K562 (cell line): Measurements from ENCODE around the gene LRRC74B. TPM values are rescaled to one million over a fixed set of nuclear protein-coding genes. Genes with fewer than 3 reads are reported as not detected.

ENCODE experiments used
- ARHGAP35 ChIP-seq: fragments of 450-650 bp; IDR thresholded peaks from 2 replicates; pipeline ENCODE4 v1.6.1; 2018; ENCODE audit not compliant: partially characterized antibody
- ARNT ChIP-seq, 2 experiments: fragments of 450-650 bp; IDR thresholded peaks; 2 replicates each; pipeline ENCODE4 v1.6.1; 2016; ENCODE audit warnings: mild to moderate bottlenecking in 1 of 2
- ASH1L ChIP-seq: fragments of 450-650 bp; IDR thresholded peaks from 2 replicates; pipeline ENCODE4 v1.6.1; 2018; ENCODE audit warnings: borderline replicate concordance, mild to moderate bottlenecking, low read depth; ENCODE audit not compliant: partially characterized antibody
- ATF7 ChIP-seq: fragments of 450-650 bp; IDR thresholded peaks from 2 replicates; pipeline ENCODE4 v1.7.1; 2014; ENCODE audit warnings: mild to moderate bottlenecking, moderate library complexity
- CBX1 ChIP-seq: sonication (generic); IDR thresholded peaks from 2 replicates; pipeline ENCODE4 v1.6.1; 2016; ENCODE audit warnings: antibody characterized with exemption, low read depth, mild to moderate bottlenecking
- ERF ChIP-seq: fragments of 450-650 bp; formaldehyde crosslinking; IDR thresholded peaks from 2 replicates; pipeline ENCODE4 v1.4.0; 2020; ENCODE audit warnings: mild to moderate bottlenecking, mixed read lengths
- HOXB6 ChIP-seq: fragments of 250-450 bp; sonication (Bioruptor Pico); IDR thresholded peaks from 2 replicates; pipeline ENCODE4 v1.5.1; 2022; ENCODE audit warnings: mild to moderate bottlenecking, borderline replicate concordance
- JUNB ChIP-seq: fragments of 450-650 bp; formaldehyde crosslinking; conservative IDR thresholded peaks from 2 replicates; pipeline ENCODE4 v1.4.0; 2020; ENCODE audit warnings: mild to moderate bottlenecking
- KLF1 ChIP-seq: fragments of 450-650 bp; IDR thresholded peaks from 2 replicates; pipeline ENCODE4 v1.6.1; 2016; ENCODE audit warnings: missing genetic modification characterization, missing compliant biosample characterization
- NR2F6 ChIP-seq: fragments of 450-650 bp; formaldehyde crosslinking; IDR thresholded peaks from 2 replicates; pipeline ENCODE4 v1.4.0; 2020; ENCODE audit warnings: mild to moderate bottlenecking
- RFX7 ChIP-seq: fragments of 250-450 bp; sonication (Bioruptor Pico); IDR thresholded peaks from 2 replicates; pipeline ENCODE4 v1.5.1; 2021; ENCODE audit warnings: mild to moderate bottlenecking
- TFAM ChIP-seq: fragments of 250-450 bp; sonication (Bioruptor Pico); conservative IDR thresholded peaks from 2 replicates; pipeline ENCODE4 v1.5.0; 2021; ENCODE audit warnings: mild to moderate bottlenecking, moderate library complexity
- ZNF134 ChIP-seq: fragments of 250-450 bp; sonication (Bioruptor Pico); conservative IDR thresholded peaks from 2 replicates; pipeline ENCODE4 v1.4.0; 2020
- ZNF384 ChIP-seq: IDR thresholded peaks from 2 replicates; pipeline ENCODE4 v1.6.1; 2012; ENCODE audit warnings: low read depth, low read length, improper control_type of control experiment
- ZNF586 ChIP-seq: fragments of 450-650 bp; formaldehyde crosslinking; conservative IDR thresholded peaks from 2 replicates; pipeline ENCODE4 v1.4.0; 2020; ENCODE audit warnings: mild to moderate bottlenecking, moderate library complexity
- polyA plus RNA-seq, 8 experiments: library from polyadenylated mRNA; depleted of rRNA in 4 of 8; stranded (reverse) in 5 of 8; unstranded in 3 of 8; fragments of >200 nt; fragmentation: Nextera tagmentation in 2 of 8; fragmentation: Illumina TruSeq in 1 of 8; extraction: Ambion mirVana in 2 of 8; extraction: Trizol in 1 of 8; gene quantifications; 2 replicates each; pipeline versions ENCODE4 v1.2.1 to v1.2.3, GENCODE V29; 2011 to 2014; ENCODE audit warnings: inconsistent platforms in 1 of 8, missing spikeins in 1 of 8
- total RNA-seq, 7 experiments: library from RNA; depleted of rRNA in 6 of 7; stranded (reverse); fragments of >200 nt in 6 of 7; fragmentation: Illumina TruSeq in 2 of 7; extraction: Trizol in 2 of 7; gene quantifications; 2 replicates each; pipeline versions ENCODE4 v1.2.1 to v1.2.3, GENCODE V29; 2011 to 2021; ENCODE audit warnings: low replicate concordance in 1 of 7
- TF ChIP-seq, protein P1 (sequence below): sonication (generic); formaldehyde crosslinking; IDR thresholded peaks from 2 replicates; pipeline ENCODE4 v1.9.0; 2022; ENCODE audit warnings: mild to moderate bottlenecking, missing genetic modification reagents
- TF ChIP-seq, protein P2 (sequence below): fragments of 450-650 bp; formaldehyde crosslinking; IDR thresholded peaks from 2 replicates; pipeline ENCODE4 v1.4.0; 2022; ENCODE audit warnings: mild to moderate bottlenecking, moderate library complexity
- TF ChIP-seq, protein P3 (sequence below): conservative IDR thresholded peaks from 2 replicates; pipeline ENCODE4 v1.6.1; 2011; ENCODE audit warnings: low read depth, mild to moderate bottlenecking, low read length; ENCODE audit not compliant: control insufficient read depth

The LRRC74B gene
- total and polyA plus RNA-seq, 9 of the 15 experiments (the other 6 are each of a cell fraction or from before 2014, with no cell fraction given): not detected

DNA sequence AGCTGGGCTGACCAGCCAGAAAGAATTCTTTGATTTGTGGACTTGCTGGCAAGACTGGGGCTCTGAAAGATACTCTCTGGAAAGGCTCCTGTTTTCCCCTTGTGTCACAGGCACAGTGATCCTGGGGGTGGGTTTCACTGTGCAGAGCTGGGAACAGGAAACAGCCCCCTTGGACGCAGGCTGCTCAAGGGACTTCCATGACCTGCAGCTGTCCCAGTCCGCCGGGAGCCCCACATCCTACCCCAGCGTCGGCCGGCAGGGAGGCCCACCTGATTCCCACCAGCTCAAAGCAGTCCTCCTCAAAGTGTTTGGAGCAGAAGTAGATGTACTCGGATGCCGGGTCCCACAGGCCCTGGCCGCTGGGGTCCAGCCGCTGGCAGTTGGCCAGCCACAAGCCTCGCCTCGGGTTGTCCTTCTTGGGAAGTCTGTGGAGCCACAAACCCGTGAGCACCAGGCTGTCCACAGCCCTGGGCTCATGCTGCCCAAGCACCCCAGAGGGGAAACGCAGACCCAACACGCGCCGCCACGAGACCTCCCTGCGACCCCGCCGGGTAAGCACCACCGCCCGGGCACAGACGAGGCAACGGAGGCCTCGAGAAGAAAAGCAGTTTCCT, 44.7 kb upstream of the LRRC74B start (continued):
- TF ChIP-seq, protein P1, sequence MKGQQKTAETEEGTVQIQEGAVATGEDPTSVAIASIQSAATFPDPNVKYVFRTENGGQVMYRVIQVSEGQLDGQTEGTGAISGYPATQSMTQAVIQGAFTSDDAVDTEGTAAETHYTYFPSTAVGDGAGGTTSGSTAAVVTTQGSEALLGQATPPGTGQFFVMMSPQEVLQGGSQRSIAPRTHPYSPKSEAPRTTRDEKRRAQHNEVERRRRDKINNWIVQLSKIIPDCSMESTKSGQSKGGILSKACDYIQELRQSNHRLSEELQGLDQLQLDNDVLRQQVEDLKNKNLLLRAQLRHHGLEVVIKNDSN (CRISPR knock-in tag): no peak
- TF ChIP-seq CBX1 (no peak), HOXB6 (CRISPR knock-in tag) (0 out of 2 replicates have a peak, but pooled peaks have one; percentile 33), ERF (peak; percentile 73), TFAM (CRISPR knock-in tag) (no peak), ATF7 (no peak), ZNF134 (CRISPR knock-in tag) (0 out of 2 replicates have a peak, but pooled peaks have one; percentile 30), ARNT (IDR thresholded peaks at IDR 0.05) (no peak), NR2F6 (peak; percentile 87; the same call in 1 of the 2 replicates), ZNF384 (no peak), RFX7 (0 out of 2 replicates have a peak, but pooled peaks have one; percentile 84), ZNF586 (CRISPR knock-in tag) (peak; percentile 37; the same call in 1 of the 2 replicates), JUNB (peak; percentile 67; the same call in 1 of the 2 replicates), ASH1L (no peak), ARHGAP35 (no peak), KLF1 (tag) (peak; percentile 41; the same call in 1 of the 2 replicates)
- TF ChIP-seq, protein P2, sequence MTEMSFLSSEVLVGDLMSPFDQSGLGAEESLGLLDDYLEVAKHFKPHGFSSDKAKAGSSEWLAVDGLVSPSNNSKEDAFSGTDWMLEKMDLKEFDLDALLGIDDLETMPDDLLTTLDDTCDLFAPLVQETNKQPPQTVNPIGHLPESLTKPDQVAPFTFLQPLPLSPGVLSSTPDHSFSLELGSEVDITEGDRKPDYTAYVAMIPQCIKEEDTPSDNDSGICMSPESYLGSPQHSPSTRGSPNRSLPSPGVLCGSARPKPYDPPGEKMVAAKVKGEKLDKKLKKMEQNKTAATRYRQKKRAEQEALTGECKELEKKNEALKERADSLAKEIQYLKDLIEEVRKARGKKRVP: peak; percentile 57
- TF ChIP-seq, protein P3, sequence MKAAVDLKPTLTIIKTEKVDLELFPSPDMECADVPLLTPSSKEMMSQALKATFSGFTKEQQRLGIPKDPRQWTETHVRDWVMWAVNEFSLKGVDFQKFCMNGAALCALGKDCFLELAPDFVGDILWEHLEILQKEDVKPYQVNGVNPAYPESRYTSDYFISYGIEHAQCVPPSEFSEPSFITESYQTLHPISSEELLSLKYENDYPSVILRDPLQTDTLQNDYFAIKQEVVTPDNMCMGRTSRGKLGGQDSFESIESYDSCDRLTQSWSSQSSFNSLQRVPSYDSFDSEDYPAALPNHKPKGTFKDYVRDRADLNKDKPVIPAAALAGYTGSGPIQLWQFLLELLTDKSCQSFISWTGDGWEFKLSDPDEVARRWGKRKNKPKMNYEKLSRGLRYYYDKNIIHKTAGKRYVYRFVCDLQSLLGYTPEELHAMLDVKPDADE: no peak
